ENCODE data around the gene CTAG1B. TPM values are rescaled to one million over a fixed set of nuclear protein-coding genes. Genes with fewer than 3 reads are reported as not detected.
"Not testable (repeated sequence)": the region's sequence is repeated elsewhere in the genome, so short reads cannot be mapped to it uniquely, and the experiment has no call there.

The CTAG1B gene
- polyA plus RNA-seq, 1 experiment: not detected

- H3K4me3 ChIP-seq (ENCODE audit: low read depth, low read length); CTCF ChIA-PET; H3K27me3 ChIP-seq (ENCODE audit: control insufficient read depth, insufficient read depth, low read length); POLR2A ChIA-PET; H3K36me3 ChIP-seq (ENCODE audit: control insufficient read depth, insufficient read depth, low read length); DNase-seq (ENCODE audit: low read depth): not testable (repeated sequence)
These were observed 48.7 kb downstream of the CTAG1B start for GRCh38 chrX:154570361-154570760.

Small RNAs within 50 kb of the gene (small RNA-seq; reads per million reads assigned to genes)
- gene AC244090.1 (ENCODE audit: insufficient read length, low read depth, low replicate concordance) (not detected), gene AC244107.2 (ENCODE audit: insufficient read length, low read depth, low replicate concordance) (not detected)

Other genes with a start within 250 kb of the CTAG1B start
- gene FLNA, start 244.6 kb downstream of the CTAG1B start, polyA plus RNA-seq (2011; rRNA removed): 855 and 1,740 TPM in 2 replicates
- gene EMD, start 240.0 kb downstream of the CTAG1B start, polyA plus RNA-seq (2011; rRNA removed): 32.6 and 71.0 TPM in 2 replicates
- 5,693 and 7,037 TPM in 2 replicates for gene RPL10, start 220.9 kb downstream of the CTAG1B start, polyA plus RNA-seq (2011; rRNA removed)
- gene DNASE1L1, start 210.0 kb downstream of the CTAG1B start, polyA plus RNA-seq (2011; rRNA removed): 50.3 and 63.5 TPM in 2 replicates
- gene TAFAZZIN, start 207.7 kb downstream of the CTAG1B start, polyA plus RNA-seq (2011; rRNA removed): 13.1 and 24.8 TPM in 2 replicates
- 82.8 and 143 TPM in 2 replicates for gene ATP6AP1, start 190.6 kb downstream of the CTAG1B start, polyA plus RNA-seq (2011; rRNA removed)
- gene GDI1, start 182.1 kb downstream of the CTAG1B start, polyA plus RNA-seq (2011; rRNA removed): 149 and 216 TPM in 2 replicates
- 74.8 and 75.0 TPM in 2 replicates for gene FAM50A, start 175.1 kb downstream of the CTAG1B start, polyA plus RNA-seq (2011; rRNA removed)
- 16.8 and 36.0 TPM in 2 replicates for gene PLXNA3, start 161.0 kb downstream of the CTAG1B start, polyA plus RNA-seq (2011; rRNA removed)
- 14.4 and 17.8 TPM in 2 replicates for gene LAGE3, start 140.0 kb downstream of the CTAG1B start, polyA plus RNA-seq (2011; rRNA removed)
- gene UBL4A, start 132.7 kb downstream of the CTAG1B start, polyA plus RNA-seq (2011; rRNA removed): 22.1 and 33.3 TPM in 2 replicates
- gene SLC10A3, start 128.7 kb downstream of the CTAG1B start, polyA plus RNA-seq (2011; rRNA removed): 26.8 and 45.6 TPM in 2 replicates
- 17.3 and 34.8 TPM in 2 replicates for gene FAM3A, start 103.0 kb downstream of the CTAG1B start, polyA plus RNA-seq (2011; rRNA removed)
- gene G6PD, start 72.4 kb downstream of the CTAG1B start, polyA plus RNA-seq (2011; rRNA removed): 57.7 and 157 TPM in 2 replicates
- 22.6 and 38.8 TPM in 2 replicates for gene IKBKG, start 71.7 kb downstream of the CTAG1B start, polyA plus RNA-seq (2011; rRNA removed)
- not detected in 2 replicates for gene CTAG1A, start 34.1 kb downstream of the CTAG1B start, polyA plus RNA-seq (2011; rRNA removed)
- gene CTAG2, start 34.3 kb upstream of the CTAG1B start, polyA plus RNA-seq (2011; rRNA removed): not detected in 2 replicates
- 0.82 and 0.99 TPM in 2 replicates for gene GAB3, start 131.8 kb upstream of the CTAG1B start, polyA plus RNA-seq (2011; rRNA removed)
- gene DKC1, start 143.6 kb upstream of the CTAG1B start, polyA plus RNA-seq (2011; rRNA removed): 31.5 and 33.7 TPM in 2 replicates
- gene MPP1, start 186.2 kb upstream of the CTAG1B start, polyA plus RNA-seq (2011; rRNA removed): 14.2 and 14.7 TPM in 2 replicates
- gene SMIM9, start 215.4 kb upstream of the CTAG1B start, polyA plus RNA-seq (2011; rRNA removed): not detected in 2 replicates